Stimulated activated CD4-positive, alpha-beta T cell treated with anti-CD3 and anti-CD28 coated beads, Interleukin-1b, Interleukin-23, amount 100 ng/mL, for 1 hour (primary cell): ENCODE results near the gene KPNA1.
"Not testable (repeated sequence)": the region's sequence is repeated elsewhere in the genome, so short reads cannot be mapped to it uniquely, and the experiment has no call there.

Experiments
- DNase-seq, 2 donors: peaks; one replicate each; pipeline ENCODE4 v3.0.0-alpha.2; 2020; ENCODE audit warnings: low read depth in 2 of 2

Gene KPNA1

GRCh38 chr3:122520861-122521260, 6.1 kb upstream of the KPNA1 start:
- DNase-seq, result no peak

DNA sequence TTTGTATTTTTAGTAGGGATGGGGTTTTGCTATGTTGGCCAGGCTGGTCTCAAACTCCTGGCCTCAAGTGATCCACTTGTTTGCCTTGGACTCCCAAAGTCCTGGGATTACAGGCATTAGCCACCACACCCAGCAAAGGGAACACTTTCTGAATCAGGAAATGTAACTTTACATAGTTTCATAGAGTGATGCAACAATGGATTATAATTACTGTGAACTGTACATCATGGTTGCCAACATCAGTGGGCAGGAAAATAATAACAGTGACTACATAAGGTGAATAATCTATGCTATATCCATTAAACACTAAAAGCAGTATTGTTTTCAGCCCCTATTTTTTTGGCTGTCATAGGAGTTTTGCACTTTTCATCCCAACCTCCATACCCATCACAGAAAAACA, 5.0 kb upstream of the KPNA1 start:
- DNase-seq, result no peak

DNA sequence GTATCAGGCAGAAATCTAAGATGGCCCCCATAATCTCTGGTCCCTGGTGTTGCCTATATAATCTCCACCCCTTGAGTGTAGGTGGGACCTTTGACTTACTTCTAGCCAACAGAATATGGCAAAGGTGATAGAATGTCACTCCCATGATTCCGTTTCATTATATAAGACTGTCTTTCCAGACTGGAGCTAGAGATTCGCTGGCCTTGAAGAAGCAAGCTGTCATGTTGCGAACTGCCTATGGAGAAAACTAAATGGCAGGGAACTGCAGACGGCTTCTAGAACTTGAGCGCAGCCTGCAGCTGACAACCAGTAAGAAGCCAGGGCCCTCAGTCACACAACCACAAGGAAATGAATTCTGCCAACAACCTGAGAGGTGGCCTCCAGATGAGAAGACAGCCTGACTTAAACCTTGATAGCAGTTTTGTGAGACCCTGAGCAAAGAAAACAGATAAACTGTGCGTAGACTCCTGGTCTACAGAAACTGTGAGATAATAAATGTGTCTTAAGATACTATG, 2.2 kb upstream of the KPNA1 start:
- no peak for DNase-seq

- no peak for DNase-seq
Measured at GRCh38 chr3:122515870-122516269, 1.1 kb upstream of the KPNA1 start.

GRCh38 chr3:122515020-122515468, 305 bp upstream of the KPNA1 start:
- DNase-seq, result no peak

DNA sequence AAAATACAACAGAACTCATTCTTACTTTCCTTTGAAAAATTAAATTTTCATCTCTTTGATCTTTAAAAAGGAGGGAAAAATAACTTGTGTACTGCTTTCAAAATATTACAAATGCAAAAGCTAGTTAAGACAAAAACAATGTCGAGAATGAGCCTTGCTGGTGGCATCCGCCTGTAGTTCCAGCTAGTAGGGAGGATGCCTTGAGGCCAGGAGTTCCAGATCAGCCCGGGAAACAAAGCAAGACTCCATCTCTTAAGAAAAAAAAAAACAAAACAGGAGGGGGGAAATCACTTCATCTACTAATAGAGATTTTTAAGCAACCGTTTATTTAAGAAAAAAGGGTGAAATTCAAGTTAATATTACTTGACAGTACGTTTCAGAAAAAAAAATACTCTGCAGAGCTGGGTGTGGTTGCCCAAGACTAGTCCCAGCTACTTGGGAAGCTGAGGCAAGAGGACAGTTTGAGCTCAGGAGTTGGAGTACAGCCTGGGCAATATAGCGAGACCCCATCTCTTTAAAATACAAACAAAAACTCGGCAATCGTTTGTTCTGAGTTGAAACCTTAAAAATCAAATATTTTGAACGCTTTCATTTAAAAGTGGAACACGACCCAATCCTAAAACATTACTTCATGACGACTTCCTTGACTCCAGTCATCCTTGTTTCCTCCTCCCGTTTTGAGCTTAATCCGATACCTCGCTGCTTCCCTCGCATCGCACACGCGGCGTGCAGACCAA, 1.2 kb downstream of the KPNA1 start:
- DNase-seq, result no peak

DNA sequence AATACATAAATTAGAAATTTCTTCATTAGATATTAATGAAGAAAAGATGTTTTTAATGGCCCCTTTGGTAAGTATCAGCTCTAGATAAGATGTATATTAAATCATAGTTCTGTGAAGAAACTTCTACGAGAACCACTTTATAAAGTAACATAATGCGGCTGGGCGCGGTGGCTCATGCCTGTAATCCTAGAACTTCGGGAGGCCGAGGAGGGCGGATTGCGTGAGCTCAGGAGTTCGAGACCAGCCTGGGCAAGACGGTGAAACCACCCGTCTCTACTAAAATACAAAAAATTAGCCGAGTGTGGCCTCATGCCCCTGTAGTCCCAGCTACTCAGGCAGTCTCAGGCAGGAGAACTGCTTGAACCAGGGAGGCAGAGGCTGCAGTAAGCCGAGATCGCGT, 2.5 kb downstream of the KPNA1 start:
- DNase-seq, result no peak

DNA sequence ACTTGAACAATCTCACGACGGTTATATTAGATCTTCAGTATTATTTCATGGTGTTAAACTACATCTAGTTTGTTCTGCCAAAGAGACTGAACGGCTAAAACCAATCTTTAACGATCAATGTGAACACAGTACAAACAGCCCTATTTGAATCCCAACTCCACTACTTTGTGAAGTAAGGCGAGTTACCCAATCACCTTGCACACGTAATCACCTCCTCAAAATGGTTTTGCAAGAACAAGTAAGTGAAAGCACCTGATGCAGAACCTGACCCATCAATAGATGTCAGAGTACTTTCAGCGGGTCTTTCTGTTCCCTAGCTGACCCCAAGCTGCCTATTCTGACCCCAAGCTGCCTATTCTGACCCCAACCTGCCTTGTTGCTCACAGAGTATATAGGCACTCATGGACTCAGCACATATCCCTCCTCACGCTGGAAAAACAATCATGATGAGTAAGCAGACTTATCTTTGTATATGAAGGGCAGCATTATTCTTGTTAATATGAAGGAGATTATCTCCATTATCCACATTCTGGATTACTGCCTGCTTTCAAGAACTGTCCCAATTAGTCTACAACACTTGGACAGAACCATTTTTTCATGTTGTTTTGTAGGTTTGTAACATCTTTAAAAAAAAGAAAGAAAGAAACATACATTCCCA, 3.7 kb downstream of the KPNA1 start:
- no peak for DNase-seq

DNA sequence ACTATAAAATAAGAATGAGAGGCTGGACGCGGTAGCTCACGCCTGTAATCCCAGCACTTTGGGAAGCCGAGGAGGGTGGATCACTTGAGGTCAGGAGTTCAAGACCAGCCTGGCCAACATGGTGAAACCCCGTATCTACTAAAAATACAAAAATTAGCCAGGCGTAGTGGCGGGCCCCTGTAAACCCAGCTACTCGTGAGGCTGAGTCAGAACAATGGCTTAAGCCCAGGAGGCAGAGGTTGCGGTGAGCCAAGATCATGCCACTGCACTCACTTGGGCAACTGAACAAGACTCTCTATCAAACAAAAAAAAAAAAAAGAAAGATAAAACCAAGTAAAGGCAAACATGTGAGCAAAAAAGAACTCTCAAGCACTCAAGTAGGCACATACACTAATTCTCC, 5.8 kb downstream of the KPNA1 start:
- not testable (repeated sequence) for DNase-seq

- no peak for DNase-seq
Measured at GRCh38 chr3:122508135-122508914, 6.4 kb downstream of the KPNA1 start.

DNA sequence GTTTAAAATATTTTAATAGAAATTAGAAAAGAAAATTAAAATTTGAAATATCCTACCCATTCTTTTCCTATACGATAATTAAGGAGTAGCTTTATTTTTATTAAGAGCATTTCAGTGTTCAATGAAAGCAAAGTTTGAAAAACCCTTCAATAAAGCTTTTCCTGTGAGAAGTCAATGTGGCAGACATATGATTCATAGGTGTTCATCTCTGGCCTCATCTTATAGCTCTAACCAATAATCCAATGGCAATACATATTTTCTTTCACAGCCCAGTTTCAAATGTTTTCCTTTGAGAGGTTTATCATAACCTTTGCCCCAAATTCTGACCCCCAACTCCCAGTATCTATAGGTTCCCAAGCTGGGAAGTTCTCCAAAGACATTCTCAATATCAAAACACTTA, 8.3 kb downstream of the KPNA1 start:
- no peak for DNase-seq

DNA sequence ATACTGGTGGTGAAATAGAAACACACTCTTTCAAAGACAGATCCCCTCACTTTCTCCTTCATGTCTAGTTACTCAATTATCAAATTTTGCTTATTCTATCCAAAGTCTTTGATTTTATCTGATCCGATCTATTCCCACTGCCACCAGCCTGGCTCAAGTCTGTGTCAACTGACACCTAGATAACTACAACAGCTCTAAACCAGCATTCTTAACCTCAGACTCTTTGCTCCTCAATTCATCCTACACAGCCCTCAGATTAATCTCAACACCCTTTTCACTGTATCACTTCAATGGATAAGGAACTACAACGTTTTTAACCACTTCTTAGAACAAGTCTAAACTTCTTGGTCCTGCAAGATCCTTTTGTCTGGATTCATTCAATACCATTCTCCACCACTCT, 9.1 kb downstream of the KPNA1 start:
- no peak for DNase-seq

GRCh38 chr3:122502941-122503340, 11.8 kb downstream of the KPNA1 start:
- no peak for DNase-seq

- DNase-seq, result no peak
Measured at GRCh38 chr3:122502139-122502538, 12.6 kb downstream of the KPNA1 start.

DNA sequence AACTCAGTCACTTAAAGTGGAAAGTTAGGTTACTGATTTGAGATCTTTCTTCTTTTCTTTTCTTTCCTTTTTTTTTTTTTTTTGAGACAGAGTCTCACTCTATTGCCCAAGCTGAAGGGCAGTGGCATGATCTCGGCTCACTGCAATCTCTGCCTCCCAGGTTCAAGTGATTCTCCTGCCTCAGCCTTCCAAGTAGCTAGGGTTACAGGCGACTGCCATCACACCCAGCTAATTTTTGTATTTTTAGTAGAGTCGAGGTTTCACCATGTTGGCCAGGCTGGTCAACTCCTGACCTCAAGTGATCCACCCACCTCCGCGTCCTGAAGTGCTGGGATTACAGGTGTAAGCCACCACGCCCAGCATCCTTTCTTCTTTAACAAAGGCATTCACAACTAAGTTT, 13.8 kb downstream of the KPNA1 start:
- not testable (repeated sequence) for DNase-seq

DNA sequence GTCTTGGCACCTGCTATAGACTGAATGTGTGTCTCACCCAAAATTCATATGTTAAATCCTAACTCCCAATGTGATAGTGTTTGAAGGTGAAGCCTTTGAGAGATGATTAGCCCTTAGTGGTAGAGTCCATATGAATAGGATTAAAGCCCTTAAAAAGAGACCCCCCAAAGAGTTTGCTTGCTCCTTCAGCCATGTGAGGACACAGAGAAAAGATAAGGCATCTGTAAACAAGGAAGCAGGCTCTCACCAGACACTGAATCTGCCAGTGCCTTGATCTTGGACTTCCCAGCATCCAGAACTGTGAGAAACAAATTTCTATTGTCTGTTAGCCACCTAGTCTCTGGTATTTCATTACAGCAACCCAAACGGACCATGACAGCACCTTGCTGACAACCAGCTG, 16.6 kb downstream of the KPNA1 start:
- DNase-seq, result no peak

DNA sequence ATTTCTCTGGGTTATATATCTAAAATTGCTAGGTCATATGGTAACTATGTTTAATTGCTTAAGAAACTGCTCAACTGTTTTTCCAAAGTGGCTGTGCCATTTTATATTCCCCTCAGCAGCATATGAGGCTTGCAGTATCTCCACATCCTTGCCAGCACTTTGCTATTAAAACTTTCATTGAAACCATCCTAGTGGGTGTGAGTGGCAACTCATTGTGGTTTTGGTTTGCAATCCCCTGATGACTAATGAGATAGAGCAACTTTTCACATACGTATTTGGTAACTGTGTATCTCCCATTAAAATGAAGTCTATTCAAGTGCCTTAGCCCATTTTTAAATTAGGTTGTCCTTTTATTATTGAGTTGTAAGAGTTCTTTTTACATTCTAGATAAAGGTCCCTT, 17.3 kb downstream of the KPNA1 start:
- DNase-seq, result no peak

- DNase-seq, result no peak
Measured at GRCh38 chr3:122496508-122496907, 18.2 kb downstream of the KPNA1 start.

- DNase-seq, result no peak
Measured at GRCh38 chr3:122493296-122493695, 21.4 kb downstream of the KPNA1 start.

DNA sequence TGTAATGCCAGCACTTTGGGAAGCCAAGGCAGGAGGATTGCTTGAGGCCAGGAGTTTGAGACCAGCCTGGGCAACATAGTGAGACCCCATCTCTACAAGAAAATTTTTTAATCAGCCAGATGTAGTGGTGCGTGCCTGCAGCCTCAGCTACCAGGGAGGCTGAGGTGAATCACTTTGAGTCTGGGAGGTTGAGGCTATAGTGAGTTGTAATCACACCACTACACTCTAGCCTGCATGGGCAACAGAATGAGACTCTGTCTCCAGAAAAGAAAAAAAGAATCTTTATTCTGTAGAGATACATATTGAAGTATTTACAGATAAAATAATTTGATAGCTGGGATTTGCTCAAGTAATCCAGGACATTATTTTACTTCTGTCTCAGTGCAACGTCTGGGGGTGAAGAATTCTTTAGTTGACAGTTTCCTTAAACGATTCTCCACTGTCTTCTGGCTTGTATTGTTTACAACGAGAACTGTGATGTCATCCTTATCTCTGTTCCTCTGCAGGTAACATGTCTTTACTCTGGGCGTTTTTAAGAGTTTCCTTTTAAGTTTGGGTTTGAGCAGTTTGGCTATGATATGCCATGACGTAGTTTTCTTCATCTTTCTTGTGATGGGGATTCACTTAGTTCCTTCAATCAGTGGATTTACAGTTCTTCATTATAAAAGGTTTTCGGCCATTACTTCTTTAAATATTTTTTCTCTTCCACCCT, 26.3 kb downstream of the KPNA1 start:
- no peak for DNase-seq

DNA sequence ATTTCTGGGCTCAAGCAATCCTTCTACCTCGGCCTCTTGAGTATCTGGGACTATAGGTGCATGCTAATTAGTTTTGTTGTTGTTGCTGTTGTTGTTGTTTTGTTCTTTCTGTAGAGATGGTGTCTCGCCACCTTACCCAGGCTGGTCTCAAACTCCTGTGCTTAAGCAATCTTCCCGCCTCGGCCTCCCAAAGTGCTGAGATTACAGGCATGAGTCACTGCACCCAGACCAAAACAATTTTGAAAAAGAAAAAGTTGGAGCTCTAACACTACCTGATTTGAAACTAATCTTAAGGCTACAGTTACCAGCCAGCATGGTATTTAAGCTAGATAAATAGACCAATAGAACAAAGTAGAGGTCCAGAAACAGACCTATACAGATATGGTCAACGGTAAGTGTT, 29.8 kb downstream of the KPNA1 start:
- no peak for DNase-seq

GRCh38 chr3:122481390-122481789, 33.3 kb downstream of the KPNA1 start:
- DNase-seq, result no peak
